Adrenal gland (tissue), 12 donors: ENCODE results near the gene ATP2B3. TPM values are rescaled to one million over a fixed set of nuclear protein-coding genes. Genes with fewer than 3 reads are reported as not detected.
A peak's percentile ranks its signal among the peaks of the same experiment; 100 is the strongest.

Experiments
- DNase-seq, 7 donors: peaks; one replicate each; pipeline ENCODE4 v3.0.0-alpha.2; 2019 to 2020
- H3K27ac ChIP-seq, 5 donors: fragments of 200-600 bp; sonication (generic) in 4 of 5; 1 replicate in 3 of 5; 2 replicates in 2 of 5; pipeline versions ENCODE4 v1.5.1 to v1.8.0; 2016 to 2020; ENCODE audit warnings: mild to moderate bottlenecking in 1 of 5
- H3K27me3 ChIP-seq: fragments of 200-600 bp; 2 replicates; pipeline ENCODE4 v1.8.0; 2021
- H3K36me3 ChIP-seq, 2 donors: fragments of 200-600 bp; replicated peaks in 1 of 2; 1 replicate in 1 of 2; 2 replicates in 1 of 2; pipeline versions ENCODE4 v1.5.1 to v1.8.0; 2018 to 2022
- H3K4me1 ChIP-seq, 2 donors: fragments of 200-600 bp; replicated peaks in 1 of 2; 1 replicate in 1 of 2; 2 replicates in 1 of 2; pipeline versions ENCODE4 v1.5.1 to v1.8.0; 2018 to 2021
- H3K4me3 ChIP-seq, 4 donors: fragments of 200-600 bp; sonication (generic) in 3 of 4; one replicate each; pipeline ENCODE4 v1.5.1; 2016 to 2018
- H3K9me3 ChIP-seq, 3 donors: fragments of 200-600 bp; sonication (generic) in 1 of 3; replicated peaks in 1 of 3; 1 replicate in 2 of 3; 2 replicates in 1 of 3; pipeline versions ENCODE4 v1.5.1 to v1.8.0; 2016 to 2021
- POLR2A ChIP-seq, 2 donors: fragments of 450-650 bp; IDR thresholded peaks; one replicate each; pipeline ENCODE4 v1.6.1; 2017; ENCODE audit warnings: antibody characterized with exemption in 2 of 2, mild to moderate bottlenecking in 2 of 2, moderate library complexity in 1 of 2
- WGBS, 4 donors: extraction: QIAGEN DNeasy Blood & Tissue Kit in 2 of 4; methylation state at CpG; one replicate each; pipeline versions ENCODE4 v1.1.5 to v1.1.7; 2013 to 2017; 5-methylcytosine and 5-hydroxymethylcytosine counted together
- intact Hi-C, 2 donors: fragments of 100-400 bp; cut with DNase I; formaldehyde crosslinking; loops; one replicate each; pipeline versions ENCODE4 v1.14.1 to v1.15.0; 2022 to 2023
- polyA plus RNA-seq, 3 donors: library from polyadenylated mRNA; stranded (reverse); fragments of 200-250 nt in 2 of 3; fragments of 350-450 nt in 1 of 3; fragmentation: Illumina TruSeq in 1 of 3; extraction: RNeasy Lipid Tissue Mini Kit (QIAGEN cat#74804) in 1 of 3; gene quantifications; one replicate each; pipeline ENCODE4 v1.2.3, GENCODE V29; 2013 to 2014
- total RNA-seq, 9 donors: library from RNA; depleted of rRNA in 4 of 9; stranded (reverse); fragments of >200 nt in 4 of 9; fragments of 120-200 nt in 1 of 9; fragmentation: NEBNext Ultra II Directional in 1 of 9; extraction: Animal tissue kit (Norgen Biotek cat#: 25700) in 1 of 9; gene quantifications; one replicate each; pipeline versions ENCODE4 v1.1.0 to v1.2.4, GENCODE V29; 2013 to 2023
- TF ChIP-seq, protein P1 (sequence below), 6 experiments: fragments of 450-650 bp in 4 of 6; fragments of 200-600 bp in 2 of 6; sonication (generic) in 1 of 6; IDR thresholded peaks; 1 replicate in 5 of 6; 2 replicates in 1 of 6; pipeline versions ENCODE4 v1.5.1 to v1.8.0; 2016 to 2021; ENCODE audit warnings: antibody characterized with exemption in 6 of 6, mild to moderate bottlenecking in 2 of 6, moderate library complexity in 1 of 6
- donor health status: healthy with polysubstance abuse.
- donor health status: Bipolar disorder and iron deficiency.
- donor health status: DM: yes; HTN: yes; CAD: no.
- donor health status: DM: no; HTN: no; CAD: no.
- donor health status: DM: no; HTN: no; CAD: no.
- donor health status: DM: yes; HTN: yes; CAD: no.

Gene ATP2B3
- total and polyA plus RNA-seq, 12 donors, result 1.1 to 46.4 (median 15.4) TPM

DNA sequence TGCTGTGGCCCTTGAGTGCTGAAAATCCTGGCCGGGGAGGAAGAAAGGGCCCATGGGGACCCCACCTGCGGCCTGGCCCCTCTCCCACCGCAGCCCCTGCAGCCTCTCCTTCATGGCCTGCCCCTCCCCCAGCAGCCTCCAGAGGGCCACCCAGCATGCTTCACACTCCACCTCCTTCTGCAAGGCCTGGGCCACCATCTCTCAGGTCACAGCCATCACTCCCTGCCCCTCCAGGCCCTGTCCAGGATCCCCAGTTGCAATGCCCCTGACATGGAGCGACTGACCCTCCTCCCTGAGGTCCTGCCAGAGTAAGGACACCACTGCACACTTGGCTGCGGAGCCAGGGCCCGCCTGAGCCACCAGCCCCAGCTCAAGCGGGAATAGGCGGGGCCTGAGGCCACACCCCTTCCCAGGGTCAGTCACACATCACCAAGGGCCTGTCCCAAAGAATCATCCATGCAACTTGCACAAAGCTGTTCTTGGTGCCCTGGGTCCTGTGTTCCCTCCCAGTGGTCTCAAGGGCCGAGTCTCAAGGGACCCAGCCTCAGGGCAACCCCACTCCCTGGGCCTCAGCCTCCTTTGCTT, 48.6 kb downstream of the ATP2B3 start:
- no peak overlapping the region for H3K4me3 ChIP-seq
- intact Hi-C loops, result no loop called here
- no peaks in the 10 kb centered on the region for H3K36me3 ChIP-seq
- no peaks in the 10 kb centered on the region for H3K9me3 ChIP-seq
- WGBS, 4 donors, result 73 to 82% (median 75%) methylated on average over 3 to 8 of the region's 9 CpGs
- DNase-seq, result peak in 3 of 7 donors; percentile 36 to 40 (median 37)
- no peaks in the 10 kb centered on the region for H3K4me1 ChIP-seq
- no peak for TF ChIP-seq POLR2A (IDR thresholded peaks at IDR 0.05)
- TF ChIP-seq, protein P1, sequence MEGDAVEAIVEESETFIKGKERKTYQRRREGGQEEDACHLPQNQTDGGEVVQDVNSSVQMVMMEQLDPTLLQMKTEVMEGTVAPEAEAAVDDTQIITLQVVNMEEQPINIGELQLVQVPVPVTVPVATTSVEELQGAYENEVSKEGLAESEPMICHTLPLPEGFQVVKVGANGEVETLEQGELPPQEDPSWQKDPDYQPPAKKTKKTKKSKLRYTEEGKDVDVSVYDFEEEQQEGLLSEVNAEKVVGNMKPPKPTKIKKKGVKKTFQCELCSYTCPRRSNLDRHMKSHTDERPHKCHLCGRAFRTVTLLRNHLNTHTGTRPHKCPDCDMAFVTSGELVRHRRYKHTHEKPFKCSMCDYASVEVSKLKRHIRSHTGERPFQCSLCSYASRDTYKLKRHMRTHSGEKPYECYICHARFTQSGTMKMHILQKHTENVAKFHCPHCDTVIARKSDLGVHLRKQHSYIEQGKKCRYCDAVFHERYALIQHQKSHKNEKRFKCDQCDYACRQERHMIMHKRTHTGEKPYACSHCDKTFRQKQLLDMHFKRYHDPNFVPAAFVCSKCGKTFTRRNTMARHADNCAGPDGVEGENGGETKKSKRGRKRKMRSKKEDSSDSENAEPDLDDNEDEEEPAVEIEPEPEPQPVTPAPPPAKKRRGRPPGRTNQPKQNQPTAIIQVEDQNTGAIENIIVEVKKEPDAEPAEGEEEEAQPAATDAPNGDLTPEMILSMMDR (IDR thresholded peaks at IDR 0.05), result no peak
- H3K27me3 ChIP-seq, result no peaks in the 10 kb centered on the region
- no peak overlapping the region for H3K27ac ChIP-seq

DNA sequence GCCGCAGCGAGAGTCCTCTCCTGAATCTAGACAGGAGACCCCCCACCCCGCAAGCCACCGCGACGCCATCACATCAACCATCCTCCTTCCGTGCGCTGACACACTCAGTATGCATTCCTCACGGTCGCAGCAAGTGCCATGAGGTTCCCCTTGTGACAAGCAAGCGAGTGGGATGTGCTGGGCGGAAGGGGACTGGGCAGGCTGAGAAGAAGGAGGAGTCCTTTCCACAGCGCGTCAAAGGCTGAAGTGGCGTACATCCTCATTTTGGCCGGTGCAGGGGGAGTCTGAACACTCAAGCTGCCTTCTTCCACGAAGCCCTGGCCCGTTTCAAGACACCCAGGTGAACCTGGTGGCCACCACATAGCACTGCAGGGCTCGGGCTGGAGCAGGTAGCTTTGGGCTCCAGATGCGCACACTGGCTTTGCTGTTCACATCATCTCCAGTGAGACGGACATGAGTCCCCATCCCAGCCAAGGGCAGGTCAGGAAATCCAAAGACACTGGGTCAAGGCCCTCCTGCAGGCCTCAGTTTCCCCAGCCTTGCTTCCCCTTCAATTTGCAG, 51.1 kb downstream of the ATP2B3 start:
- DNase-seq, result no peak
- H3K9me3 ChIP-seq, result no peaks in the 10 kb centered on the region
- no peak overlapping the region for H3K27ac ChIP-seq
- no peak for TF ChIP-seq POLR2A (IDR thresholded peaks at IDR 0.05)
- TF ChIP-seq, protein P1 (IDR thresholded peaks at IDR 0.05), result no peak
- no peak overlapping the region for H3K4me3 ChIP-seq
- H3K27me3 ChIP-seq, result peaks cover 11% of the 10 kb centered on the region
- no peaks in the 10 kb centered on the region for H3K4me1 ChIP-seq
- H3K36me3 ChIP-seq, result no peaks in the 10 kb centered on the region
- 78 to 90% (median 86%) methylated on average over 13 to 21 of the region's 21 CpGs for WGBS, 4 donors
- intact Hi-C loops, result no loop called here

DNA sequence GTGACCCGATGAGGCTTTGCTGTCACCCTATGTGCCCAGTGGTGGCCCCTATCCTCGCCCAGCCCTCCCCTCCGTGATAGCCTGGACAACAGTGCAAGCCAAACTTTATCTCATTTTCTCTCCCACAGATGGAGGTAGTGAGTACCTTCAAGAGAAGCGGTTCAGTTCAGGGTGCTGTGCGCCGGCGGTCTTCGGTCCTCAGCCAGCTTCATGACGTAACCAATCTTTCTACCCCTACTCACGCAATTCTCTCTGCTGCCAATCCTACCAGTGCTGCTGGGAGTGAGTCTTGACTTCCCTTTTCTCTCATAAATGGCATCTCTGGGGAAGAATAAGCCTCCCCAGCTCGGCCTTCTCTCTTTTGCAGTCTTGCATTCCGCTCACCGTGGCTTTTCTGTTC, 52.0 kb downstream of the ATP2B3 start:
- intact Hi-C loops, result no loop called here
- WGBS, 4 donors, result 85 to 91% (median 88%) methylated on average over 5 to 13 of the region's 13 CpGs

DNA sequence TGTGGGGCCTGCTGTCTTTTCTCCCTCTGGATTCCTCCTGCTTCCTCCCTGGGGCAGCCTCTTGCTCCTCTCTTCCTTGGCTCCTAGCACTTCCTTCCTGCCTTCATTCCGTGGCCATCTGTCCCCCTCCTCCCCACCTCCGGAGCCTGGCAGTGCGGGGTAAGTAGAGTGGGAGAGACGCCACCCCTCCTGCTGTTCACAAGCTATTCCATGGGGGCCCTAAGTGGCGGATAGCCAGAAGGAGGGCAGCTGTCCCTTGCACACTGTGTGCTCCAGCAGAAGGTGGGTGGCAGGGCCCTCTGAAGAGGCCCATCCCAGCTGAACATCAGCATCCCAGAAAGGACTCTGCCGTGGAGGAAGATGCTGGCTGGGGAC, 54.1 kb downstream of the ATP2B3 start:
- Histone ChIP-seq H3K27ac (no peak overlapping the region), H3K4me3 (no peak overlapping the region), H3K36me3 (no peaks in the 10 kb centered on the region), H3K27me3 (peaks cover 17% of the 10 kb centered on the region), H3K4me1 (no peaks in the 10 kb centered on the region), H3K9me3 (no peaks in the 10 kb centered on the region)
- no peak for DNase-seq
- 68 to 81% (median 79%) methylated on average over 4 to 6 of the region's 6 CpGs for WGBS, 4 donors
- TF ChIP-seq, protein P1 (IDR thresholded peaks at IDR 0.05), result no peak
- TF ChIP-seq POLR2A (IDR thresholded peaks at IDR 0.05), result no peak
- intact Hi-C loops, result no loop called here

More for the DNA sequence above, 52.0 kb downstream of the ATP2B3 start:
- Histone ChIP-seq H3K27ac (no peak overlapping the region), H3K36me3 (no peaks in the 10 kb centered on the region), H3K9me3 (no peaks in the 10 kb centered on the region), H3K4me1 (no peaks in the 10 kb centered on the region), H3K27me3 (peaks cover 12% of the 10 kb centered on the region), H3K4me3 (no peak overlapping the region)
- TF ChIP-seq, protein P1 (IDR thresholded peaks at IDR 0.05), result no peak
- no peak for TF ChIP-seq POLR2A (IDR thresholded peaks at IDR 0.05)
- DNase-seq, result no peak
